Hypothalamus (tissue), 51 donors: ENCODE data around the gene CCDC74B.
"Not testable (repeated sequence)": the region's sequence is repeated elsewhere in the genome, so short reads cannot be mapped to it uniquely, and the experiment has no call there.

Experiments used
- DNase-seq, 51 donors: peaks; one replicate each; lab custom pipeline; 2025; lab: John Stamatoyannopoulos, UW

CCDC74B gene

GRCh38 chr2:130145006-130145414 is at the start of gene CCDC74B:
Gene CCDC74B (minus strand): TSS chr2:130145112. CDS start chr2:130144996, 116 bp downstream.
- DNase-seq: peak in 23 of 51 donors; percentile 10 to 58 (median 32)

DNA sequence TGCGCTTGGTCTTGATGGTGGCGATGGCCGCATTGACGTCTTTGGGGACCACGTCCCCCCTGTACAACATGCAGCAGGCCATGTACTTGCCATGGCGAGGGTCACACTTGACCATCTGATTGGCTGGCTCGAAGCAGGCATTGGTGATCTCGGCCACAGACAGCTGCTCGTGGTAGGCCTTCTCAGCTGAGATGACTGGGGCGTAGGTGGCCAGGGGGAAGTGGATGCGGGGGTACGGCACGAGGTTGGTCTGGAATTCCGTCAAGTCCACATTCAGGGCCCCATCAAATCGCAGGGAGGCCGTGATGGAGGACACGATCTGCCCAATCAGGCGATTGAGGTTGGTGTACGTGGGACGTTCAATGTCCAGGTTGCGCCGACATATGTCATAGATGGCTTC is 48.9 kb upstream of the CCDC74B start:
- not testable (repeated sequence) for DNase-seq

GRCh38 chr2:130192451-130192850 is 47.5 kb upstream of the CCDC74B start:
- not testable (repeated sequence) for DNase-seq

- not testable (repeated sequence) for DNase-seq
These were observed 46.4 kb upstream of the CCDC74B start for GRCh38 chr2:130191319-130191718.

DNA sequence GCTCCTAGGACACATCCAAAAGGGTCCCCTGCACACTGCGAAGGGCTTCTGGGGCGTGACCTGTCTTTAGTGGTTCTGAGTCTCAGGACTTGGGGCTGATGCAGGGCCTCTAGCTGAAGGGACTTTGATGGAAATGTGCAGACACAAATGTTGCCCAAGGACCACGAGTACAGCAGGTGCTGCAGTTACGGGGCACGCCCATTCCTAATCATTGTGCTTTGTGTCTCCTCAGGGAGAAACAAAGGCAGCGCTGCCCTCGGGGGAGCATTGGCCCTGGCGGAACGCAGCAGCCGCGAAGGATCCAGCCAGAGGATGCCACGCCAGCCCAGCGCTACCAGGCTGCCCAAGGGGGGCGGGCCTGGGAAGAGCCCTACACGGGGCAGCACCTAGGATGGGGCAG is 45.3 kb upstream of the CCDC74B start:
- no peak for DNase-seq

DNA sequence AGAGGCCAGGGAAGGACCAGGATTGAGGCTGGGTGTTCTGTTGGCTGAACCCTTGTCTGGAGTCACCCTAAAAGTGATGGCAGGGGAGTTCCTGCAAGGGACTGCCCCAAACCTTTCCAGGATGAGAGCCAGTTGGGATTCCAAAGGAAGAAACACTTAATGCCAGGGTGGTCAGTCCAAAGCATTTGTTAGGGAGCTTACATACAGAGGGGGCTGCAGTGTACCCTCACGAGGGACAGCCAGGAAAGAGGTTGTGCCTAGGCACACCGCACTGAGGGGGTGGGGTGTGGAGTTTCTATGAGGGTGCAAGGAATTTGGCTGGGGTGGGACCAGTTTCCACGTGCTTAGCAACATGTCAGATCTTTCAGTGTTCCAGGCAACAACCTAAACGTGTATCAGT is 44.0 kb upstream of the CCDC74B start:
- not testable (repeated sequence) for DNase-seq

GRCh38 chr2:130187859-130188792 is 43.2 kb upstream of the CCDC74B start:
- DNase-seq: not testable (repeated sequence)

- DNase-seq: no peak
These were observed 42.4 kb upstream of the CCDC74B start for GRCh38 chr2:130187268-130187667.

DNA sequence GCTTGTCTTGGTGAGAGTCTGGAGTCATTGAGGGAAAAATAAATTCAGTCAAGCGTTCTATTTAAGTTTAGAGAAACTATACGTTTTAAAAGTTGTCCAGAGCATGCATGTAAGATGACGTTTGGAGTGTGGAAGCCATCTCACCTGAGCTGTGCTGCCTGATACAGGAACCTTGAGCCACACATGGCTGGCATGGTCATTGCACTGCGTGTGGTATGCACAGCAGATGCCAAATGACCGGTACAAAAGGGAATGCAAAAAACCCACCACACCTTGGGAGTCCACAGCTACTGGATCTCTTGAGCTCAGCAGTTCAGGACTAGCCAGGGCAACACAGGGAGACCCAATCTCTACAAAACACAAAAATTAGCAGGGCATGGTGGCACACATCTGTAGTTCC is 41.5 kb upstream of the CCDC74B start:
- DNase-seq: no peak

- DNase-seq: no peak
These were observed 41.0 kb upstream of the CCDC74B start for GRCh38 chr2:130185896-130186295.

GRCh38 chr2:130185436-130185835 is 40.5 kb upstream of the CCDC74B start:
- no peak for DNase-seq

GRCh38 chr2:130183512-130184373 is 38.8 kb upstream of the CCDC74B start:
- DNase-seq: peak in 28 of 51 donors; percentile 4 to 72 (median 36)

- DNase-seq: peak in 4 of 51 donors; percentile 12 to 49 (median 24)
These were observed 38.1 kb upstream of the CCDC74B start for GRCh38 chr2:130182826-130183511.

DNA sequence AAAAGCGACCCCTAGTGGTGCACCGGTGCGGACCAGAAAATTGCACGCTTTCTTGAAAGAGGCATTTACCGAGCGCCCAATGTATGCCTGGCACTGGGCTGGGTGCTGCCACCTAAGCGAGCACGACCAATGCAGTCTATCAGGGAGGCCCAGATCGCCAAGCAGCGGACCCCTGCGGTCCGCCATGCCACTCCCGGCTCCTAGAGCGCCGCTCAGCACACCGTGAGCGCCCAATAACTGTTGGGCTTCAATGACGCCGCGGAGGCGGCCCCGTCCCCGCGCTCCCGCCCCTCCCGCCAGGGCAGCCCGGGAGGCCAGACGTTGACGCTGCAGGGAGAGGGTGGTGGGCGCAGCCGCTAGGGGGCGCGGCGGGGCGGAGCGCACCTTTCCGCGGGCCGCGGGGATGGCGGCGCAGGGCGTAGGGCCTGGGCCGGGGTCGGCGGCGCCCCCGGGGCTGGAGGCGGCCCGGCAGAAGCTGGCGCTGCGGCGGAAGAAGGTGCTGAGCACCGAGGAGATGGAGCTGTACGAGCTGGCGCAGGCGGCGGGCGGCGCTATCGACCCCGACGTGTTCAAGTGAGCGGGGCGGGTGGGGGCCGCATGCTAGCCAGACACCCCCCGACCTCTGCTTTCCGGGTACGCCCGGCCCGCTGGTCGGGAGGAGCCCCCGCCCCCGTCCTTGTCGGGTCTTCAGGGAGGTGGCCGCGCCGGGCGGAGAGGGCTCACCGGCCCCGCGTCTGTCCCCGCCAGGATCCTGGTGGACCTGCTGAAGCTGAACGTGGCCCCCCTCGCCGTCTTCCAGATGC is 37.2 kb upstream of the CCDC74B start, which contains the start of gene MZT2B:
MZT2B (plus strand) TSS at position 383 of the 803 bp plus-strand sequence; CDS start at position 404, 21 bp downstream.
- DNase-seq: peak; percentile 17 to 94 (median 80)

DNA sequence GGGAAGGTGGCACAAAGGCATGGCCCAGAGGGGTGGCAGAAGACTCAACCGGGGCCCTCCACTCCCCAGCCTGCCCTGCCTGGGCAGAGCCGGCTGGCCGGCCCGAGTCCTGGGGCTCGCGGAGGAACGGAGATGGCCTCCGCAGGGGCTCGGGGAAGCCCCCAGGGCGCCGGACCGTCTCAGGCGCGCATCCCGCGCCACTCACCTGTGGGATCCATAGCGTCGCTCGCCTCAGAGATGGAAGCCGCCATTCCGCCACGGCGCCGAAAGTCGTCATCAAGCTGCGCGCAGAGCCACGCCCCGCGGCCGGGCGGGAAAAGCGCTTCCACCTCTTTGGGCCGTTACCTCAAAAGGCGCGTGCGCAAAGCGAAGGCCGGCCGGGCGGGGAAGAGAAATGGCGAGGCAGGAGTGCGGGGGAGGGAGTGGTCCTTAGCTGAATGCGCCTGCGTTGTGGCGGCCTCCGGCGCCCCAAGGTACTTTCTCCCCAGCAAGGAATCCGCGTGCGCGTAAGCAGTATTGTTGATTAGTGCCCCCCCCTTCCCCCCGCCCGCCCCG is 36.5 kb upstream of the CCDC74B start, which contains the start of gene SMPD4:
SMPD4 (minus strand) TSS at position 278 of the 555 bp plus-strand sequence. CDS start 5,010 bp downstream, outside the sequence.
- DNase-seq: peak; percentile 67 to 97 (median 92)

GRCh38 chr2:130180404-130181324 is 35.8 kb upstream of the CCDC74B start:
- not testable (repeated sequence) for DNase-seq

DNA sequence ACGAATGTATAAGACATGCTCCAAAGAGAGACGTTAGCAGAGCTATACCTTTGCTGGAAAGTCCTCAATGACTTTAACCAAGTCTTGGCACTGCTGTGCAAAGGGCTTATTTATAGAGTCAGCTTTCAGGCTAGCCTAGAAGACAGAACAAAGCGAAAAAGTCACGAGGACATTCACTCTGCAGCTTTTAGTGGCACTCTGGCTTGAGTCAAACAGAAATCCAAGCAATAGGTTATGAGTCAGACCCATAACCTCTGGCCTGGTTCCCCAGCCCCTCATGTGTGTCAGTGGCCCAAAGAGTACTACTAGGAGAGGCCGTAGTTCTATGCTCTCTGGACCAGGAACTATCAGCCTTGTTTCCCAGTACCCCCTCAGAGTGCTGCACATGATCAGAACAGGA is 30.0 kb upstream of the CCDC74B start:
- not testable (repeated sequence) for DNase-seq

DNA sequence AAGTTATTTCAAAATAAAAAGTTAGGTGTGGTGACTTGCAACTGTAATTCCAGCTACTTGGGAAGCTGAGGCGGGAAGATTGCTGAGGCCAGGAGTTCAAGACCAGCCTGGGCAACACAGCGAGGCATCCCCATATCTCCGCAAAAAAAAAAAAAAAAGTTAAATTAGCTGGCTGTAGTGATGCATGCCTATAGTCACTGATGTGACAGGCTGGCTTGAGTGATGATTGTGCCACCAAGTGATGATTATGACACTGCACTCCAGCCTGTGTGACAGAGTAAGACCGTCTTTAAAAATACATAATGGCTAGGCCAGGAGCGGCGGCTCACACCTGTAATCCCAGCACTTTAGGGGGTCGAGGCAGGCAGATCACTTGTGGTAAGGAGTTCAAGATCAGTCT is 25.0 kb upstream of the CCDC74B start:
- no peak for DNase-seq
